HepG2 (cell line): ENCODE measurements around the gene FAH. TPM values are rescaled to one million over a fixed set of nuclear protein-coding genes. Genes with fewer than 3 reads are reported as not detected.
A peak's percentile ranks its signal among the peaks of the same experiment; 100 is the strongest.

Experiments
- CC2D1A ChIP-seq: sonication (generic); formaldehyde crosslinking; IDR thresholded peaks from 2 replicates; pipeline ENCODE4 v1.8.1; 2023; ENCODE audit warnings: mild to moderate bottlenecking, missing genetic modification reagents
- ESRRA ChIP-seq: sonication (generic); formaldehyde crosslinking; IDR thresholded peaks from 2 replicates; pipeline ENCODE4 v1.5.1; 2020; ENCODE audit warnings: mild to moderate bottlenecking, low read depth, missing genetic modification reagents
- GABPB1 ChIP-seq: IDR thresholded peaks from 2 replicates; pipeline ENCODE4 v1.6.1; 2016; ENCODE audit warnings: mild to moderate bottlenecking, missing genetic modification reagents, moderate library complexity, missing compliant biosample characterization
- JUNB ChIP-seq: sonication (generic); formaldehyde crosslinking; IDR thresholded peaks from 2 replicates; pipeline ENCODE4 v1.8.0; 2022; ENCODE audit warnings: missing genetic modification reagents, mild to moderate bottlenecking, borderline replicate concordance
- MAF1 ChIP-seq: sonication (generic); formaldehyde crosslinking; IDR thresholded peaks from 2 replicates; pipeline ENCODE4 v1.5.0; 2020; ENCODE audit warnings: missing genetic modification reagents, borderline replicate concordance
- SMYD3 ChIP-seq: sonication (generic); formaldehyde crosslinking; IDR thresholded peaks from 2 replicates; pipeline ENCODE4 v1.8.1; 2023; ENCODE audit warnings: mild to moderate bottlenecking, missing genetic modification reagents
- ZBTB1 ChIP-seq: sonication (generic); formaldehyde crosslinking; IDR thresholded peaks from 2 replicates; pipeline ENCODE4 v1.4.0; 2020; ENCODE audit warnings: missing genetic modification reagents, borderline replicate concordance
- ZNF121 ChIP-seq: sonication (generic); formaldehyde crosslinking; IDR thresholded peaks from 2 replicates; pipeline ENCODE4 v1.5.0; 2020; ENCODE audit warnings: mild to moderate bottlenecking, missing genetic modification reagents
- ZNF44 ChIP-seq: sonication (generic); formaldehyde crosslinking; IDR thresholded peaks from 2 replicates; pipeline ENCODE4 v1.5.1; 2020; ENCODE audit warnings: mild to moderate bottlenecking, missing genetic modification reagents
- ZNF556 ChIP-seq: sonication (generic); formaldehyde crosslinking; IDR thresholded peaks from 2 replicates; pipeline ENCODE4 v1.4.0; 2020; ENCODE audit warnings: mild to moderate bottlenecking, missing genetic modification reagents, borderline replicate concordance
- ZNF557 ChIP-seq: sonication (generic); formaldehyde crosslinking; IDR thresholded peaks from 2 replicates; pipeline ENCODE4 v1.4.0; 2020; ENCODE audit warnings: missing genetic modification reagents
- ZNF790 ChIP-seq: sonication (generic); formaldehyde crosslinking; IDR thresholded peaks from 2 replicates; pipeline ENCODE4 v1.8.0; 2022; ENCODE audit warnings: missing genetic modification reagents, mild to moderate bottlenecking, borderline replicate concordance
- ZNF879 ChIP-seq: sonication (generic); formaldehyde crosslinking; IDR thresholded peaks from 2 replicates; pipeline ENCODE4 v1.8.1; 2023; ENCODE audit warnings: missing genetic modification reagents
- polyA plus RNA-seq, 8 experiments: library from polyadenylated mRNA; depleted of rRNA in 3 of 8; stranded (reverse) in 7 of 8; unstranded in 1 of 8; fragments of >200 nt; fragmentation: Illumina TruSeq in 4 of 8; extraction: Trizol in 4 of 8; gene quantifications; 2 replicates each; pipeline versions ENCODE4 v1.2.1 to v1.2.3, GENCODE V29; 2011 to 2016; ENCODE audit warnings: low read depth in 4 of 8, missing spikeins in 1 of 8, mixed read lengths in 1 of 8; ENCODE audit not compliant: insufficient read depth in 1 of 8
- total RNA-seq, 5 experiments: library from RNA; depleted of rRNA; stranded (reverse); fragments of >200 nt; fragmentation: Illumina TruSeq; extraction: Trizol; gene quantifications; 2 replicates each; pipeline ENCODE4 v1.2.3, GENCODE V29; 2016; ENCODE audit warnings: low read depth in 1 of 5
- TF ChIP-seq, protein P1 (sequence below): IDR thresholded peaks from 2 replicates; pipeline ENCODE4 v1.6.1; 2016; ENCODE audit warnings: missing biosample characterization, missing genetic modification reagents, low read depth
- TF ChIP-seq, protein P2 (sequence below): sonication (generic); formaldehyde crosslinking; IDR thresholded peaks from 2 replicates; pipeline ENCODE4 v1.4.0; 2020; ENCODE audit warnings: missing genetic modification reagents, borderline replicate concordance
- TF ChIP-seq, protein P3 (sequence below): IDR thresholded peaks from 2 replicates; pipeline ENCODE4 v1.6.1; 2016; ENCODE audit warnings: low read depth, missing genetic modification reagents, missing compliant biosample characterization
- TF ChIP-seq, protein P4 (sequence below): fragments of 450-650 bp; IDR thresholded peaks from 2 replicates; pipeline ENCODE4 v1.6.1; 2017; ENCODE audit warnings: mild to moderate bottlenecking

FAH gene
- total and polyA plus RNA-seq, 2 of the 13 experiments (the other 11 are each of a cell fraction or from before 2014, with no cell fraction given) = 36.6 to 75.0 TPM

DNA sequence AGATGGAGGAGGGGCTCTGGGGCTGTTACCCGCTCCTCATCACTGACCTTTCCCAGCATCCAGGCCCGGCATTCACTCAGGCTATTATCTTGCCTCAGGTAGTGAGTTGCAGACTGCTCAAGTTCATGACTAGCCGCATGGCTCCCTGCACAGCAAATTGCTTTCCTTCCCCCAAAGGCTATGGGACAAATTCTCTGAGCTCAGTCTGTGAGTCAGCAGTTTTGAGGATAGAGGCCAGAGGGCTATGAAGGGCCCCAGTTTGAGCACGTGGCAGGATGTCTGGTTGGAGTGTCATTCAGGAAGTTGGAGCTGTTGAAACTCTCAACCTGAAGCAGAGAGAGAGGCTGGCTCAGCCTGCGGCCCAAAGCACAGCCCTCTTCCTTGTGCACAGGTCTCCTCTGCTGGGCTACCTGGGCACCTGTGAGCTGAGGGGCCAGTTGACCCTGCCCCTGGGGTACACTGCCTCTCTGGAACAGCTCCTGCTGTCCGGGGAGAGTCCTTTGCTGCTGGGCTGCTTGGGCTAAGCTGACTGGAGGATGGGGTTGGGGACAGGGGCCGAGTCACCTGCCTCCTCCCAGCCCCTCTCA, 7.9 kb downstream of the FAH start (continued):
- TF ChIP-seq, protein P1, sequence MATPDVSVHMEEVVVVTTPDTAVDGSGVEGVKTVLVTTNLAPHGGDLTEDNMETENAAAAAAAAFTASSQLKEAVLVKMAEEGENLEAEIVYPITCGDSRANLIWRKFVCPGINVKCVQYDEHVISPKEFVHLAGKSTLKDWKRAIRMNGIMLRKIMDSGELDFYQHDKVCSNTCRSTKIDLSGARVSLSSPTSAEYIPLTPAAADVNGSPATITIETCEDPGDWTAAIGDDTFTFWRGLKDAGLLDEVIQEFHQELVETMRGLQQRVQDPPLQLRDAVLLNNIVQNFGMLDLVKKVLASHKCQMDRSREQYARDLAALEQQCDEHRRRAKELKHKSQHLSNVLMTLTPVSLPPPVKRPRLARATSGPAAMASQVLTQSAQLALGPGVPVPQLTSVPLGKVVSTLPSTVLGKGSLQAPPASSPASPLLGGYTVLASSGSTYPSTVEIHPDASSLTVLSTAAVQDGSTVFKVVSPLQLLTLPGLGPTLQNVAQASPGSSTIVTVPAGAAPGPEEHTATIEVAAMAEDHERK = no peak
- TF ChIP-seq CC2D1A (CRISPR knock-in tag) (no peak), ZNF557 (no peak), ZNF879 (CRISPR knock-in tag) (no peak), JUNB (CRISPR knock-in tag) (no peak), ESRRA (CRISPR knock-in tag) (no peak), SMYD3 (CRISPR knock-in tag) (0 out of 2 replicates have a peak, but pooled peaks have one; percentile 25), ZNF121 (CRISPR knock-in tag) (no peak; the same call in 1 of the 2 replicates), ZNF44 (CRISPR knock-in tag) (no peak), MAF1 (CRISPR knock-in tag) (no peak), ZNF790 (CRISPR knock-in tag) (no peak), ZNF556 (CRISPR knock-in tag) (no peak), GABPB1 (CRISPR knock-in tag) (peak; percentile 71), ZBTB1 (CRISPR knock-in tag) (no peak)
- TF ChIP-seq, protein P2, sequence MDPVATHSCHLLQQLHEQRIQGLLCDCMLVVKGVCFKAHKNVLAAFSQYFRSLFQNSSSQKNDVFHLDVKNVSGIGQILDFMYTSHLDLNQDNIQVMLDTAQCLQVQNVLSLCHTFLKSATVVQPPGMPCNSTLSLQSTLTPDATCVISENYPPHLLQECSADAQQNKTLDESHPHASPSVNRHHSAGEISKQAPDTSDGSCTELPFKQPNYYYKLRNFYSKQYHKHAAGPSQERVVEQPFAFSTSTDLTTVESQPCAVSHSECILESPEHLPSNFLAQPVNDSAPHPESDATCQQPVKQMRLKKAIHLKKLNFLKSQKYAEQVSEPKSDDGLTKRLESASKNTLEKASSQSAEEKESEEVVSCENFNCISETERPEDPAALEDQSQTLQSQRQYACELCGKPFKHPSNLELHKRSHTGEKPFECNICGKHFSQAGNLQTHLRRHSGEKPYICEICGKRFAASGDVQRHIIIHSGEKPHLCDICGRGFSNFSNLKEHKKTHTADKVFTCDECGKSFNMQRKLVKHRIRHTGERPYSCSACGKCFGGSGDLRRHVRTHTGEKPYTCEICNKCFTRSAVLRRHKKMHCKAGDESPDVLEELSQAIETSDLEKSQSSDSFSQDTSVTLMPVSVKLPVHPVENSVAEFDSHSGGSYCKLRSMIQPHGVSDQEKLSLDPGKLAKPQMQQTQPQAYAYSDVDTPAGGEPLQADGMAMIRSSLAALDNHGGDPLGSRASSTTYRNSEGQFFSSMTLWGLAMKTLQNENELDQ (CRISPR knock-in tag) = no peak
- TF ChIP-seq, protein P3, sequence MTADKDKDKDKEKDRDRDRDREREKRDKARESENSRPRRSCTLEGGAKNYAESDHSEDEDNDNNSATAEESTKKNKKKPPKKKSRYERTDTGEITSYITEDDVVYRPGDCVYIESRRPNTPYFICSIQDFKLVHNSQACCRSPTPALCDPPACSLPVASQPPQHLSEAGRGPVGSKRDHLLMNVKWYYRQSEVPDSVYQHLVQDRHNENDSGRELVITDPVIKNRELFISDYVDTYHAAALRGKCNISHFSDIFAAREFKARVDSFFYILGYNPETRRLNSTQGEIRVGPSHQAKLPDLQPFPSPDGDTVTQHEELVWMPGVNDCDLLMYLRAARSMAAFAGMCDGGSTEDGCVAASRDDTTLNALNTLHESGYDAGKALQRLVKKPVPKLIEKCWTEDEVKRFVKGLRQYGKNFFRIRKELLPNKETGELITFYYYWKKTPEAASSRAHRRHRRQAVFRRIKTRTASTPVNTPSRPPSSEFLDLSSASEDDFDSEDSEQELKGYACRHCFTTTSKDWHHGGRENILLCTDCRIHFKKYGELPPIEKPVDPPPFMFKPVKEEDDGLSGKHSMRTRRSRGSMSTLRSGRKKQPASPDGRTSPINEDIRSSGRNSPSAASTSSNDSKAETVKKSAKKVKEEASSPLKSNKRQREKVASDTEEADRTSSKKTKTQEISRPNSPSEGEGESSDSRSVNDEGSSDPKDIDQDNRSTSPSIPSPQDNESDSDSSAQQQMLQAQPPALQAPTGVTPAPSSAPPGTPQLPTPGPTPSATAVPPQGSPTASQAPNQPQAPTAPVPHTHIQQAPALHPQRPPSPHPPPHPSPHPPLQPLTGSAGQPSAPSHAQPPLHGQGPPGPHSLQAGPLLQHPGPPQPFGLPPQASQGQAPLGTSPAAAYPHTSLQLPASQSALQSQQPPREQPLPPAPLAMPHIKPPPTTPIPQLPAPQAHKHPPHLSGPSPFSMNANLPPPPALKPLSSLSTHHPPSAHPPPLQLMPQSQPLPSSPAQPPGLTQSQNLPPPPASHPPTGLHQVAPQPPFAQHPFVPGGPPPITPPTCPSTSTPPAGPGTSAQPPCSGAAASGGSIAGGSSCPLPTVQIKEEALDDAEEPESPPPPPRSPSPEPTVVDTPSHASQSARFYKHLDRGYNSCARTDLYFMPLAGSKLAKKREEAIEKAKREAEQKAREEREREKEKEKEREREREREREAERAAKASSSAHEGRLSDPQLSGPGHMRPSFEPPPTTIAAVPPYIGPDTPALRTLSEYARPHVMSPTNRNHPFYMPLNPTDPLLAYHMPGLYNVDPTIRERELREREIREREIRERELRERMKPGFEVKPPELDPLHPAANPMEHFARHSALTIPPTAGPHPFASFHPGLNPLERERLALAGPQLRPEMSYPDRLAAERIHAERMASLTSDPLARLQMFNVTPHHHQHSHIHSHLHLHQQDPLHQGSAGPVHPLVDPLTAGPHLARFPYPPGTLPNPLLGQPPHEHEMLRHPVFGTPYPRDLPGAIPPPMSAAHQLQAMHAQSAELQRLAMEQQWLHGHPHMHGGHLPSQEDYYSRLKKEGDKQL (CRISPR knock-in tag) = 0 out of 2 replicates have a peak, but pooled peaks have one; percentile 18
- TF ChIP-seq, protein P4, sequence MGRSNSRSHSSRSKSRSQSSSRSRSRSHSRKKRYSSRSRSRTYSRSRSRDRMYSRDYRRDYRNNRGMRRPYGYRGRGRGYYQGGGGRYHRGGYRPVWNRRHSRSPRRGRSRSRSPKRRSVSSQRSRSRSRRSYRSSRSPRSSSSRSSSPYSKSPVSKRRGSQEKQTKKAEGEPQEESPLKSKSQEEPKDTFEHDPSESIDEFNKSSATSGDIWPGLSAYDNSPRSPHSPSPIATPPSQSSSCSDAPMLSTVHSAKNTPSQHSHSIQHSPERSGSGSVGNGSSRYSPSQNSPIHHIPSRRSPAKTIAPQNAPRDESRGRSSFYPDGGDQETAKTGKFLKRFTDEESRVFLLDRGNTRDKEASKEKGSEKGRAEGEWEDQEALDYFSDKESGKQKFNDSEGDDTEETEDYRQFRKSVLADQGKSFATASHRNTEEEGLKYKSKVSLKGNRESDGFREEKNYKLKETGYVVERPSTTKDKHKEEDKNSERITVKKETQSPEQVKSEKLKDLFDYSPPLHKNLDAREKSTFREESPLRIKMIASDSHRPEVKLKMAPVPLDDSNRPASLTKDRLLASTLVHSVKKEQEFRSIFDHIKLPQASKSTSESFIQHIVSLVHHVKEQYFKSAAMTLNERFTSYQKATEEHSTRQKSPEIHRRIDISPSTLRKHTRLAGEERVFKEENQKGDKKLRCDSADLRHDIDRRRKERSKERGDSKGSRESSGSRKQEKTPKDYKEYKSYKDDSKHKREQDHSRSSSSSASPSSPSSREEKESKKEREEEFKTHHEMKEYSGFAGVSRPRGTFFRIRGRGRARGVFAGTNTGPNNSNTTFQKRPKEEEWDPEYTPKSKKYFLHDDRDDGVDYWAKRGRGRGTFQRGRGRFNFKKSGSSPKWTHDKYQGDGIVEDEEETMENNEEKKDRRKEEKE = no peak
